Measurements from ENCODE around the gene PKD2L2. TPM values are rescaled to one million over a fixed set of nuclear protein-coding genes. Genes with fewer than 3 reads are reported as not detected.
A peak's percentile ranks its signal among the peaks of the same experiment; 100 is the strongest.

PKD2L2 gene
- total and polyA plus RNA-seq, 10 of the 15 experiments (the other 5 are each of a cell fraction or from before 2014, with no cell fraction given): 0.11 to 0.86 (median 0.26) TPM; not detected in 4

GRCh38 chr5:137858223-137858916 is 30.9 kb upstream of the PKD2L2 start:
- intact Hi-C loops (cut with micrococcal nuclease; ENCODE audit: unreplicated experiment) (no loop called here), in situ Hi-C loops (cut with MboI) (no loop called here)
- RAD21 ChIA-PET (ENCODE audit: unreplicated experiment): interaction anchor here (1.1 to 3.4 kb wide), 5 partner anchors 11 to 128 kb away, joined by 3 to 28 read pairs (median 4); partner anchors contain the start of gene PKD2L2
- FAIRE-seq (no peak), ATAC-seq (peak; percentile 91), DNase-seq (ENCODE audit: low read depth, low spot score) (peak; percentile 58)
- Histone ChIP-seq H3K9me3 (replicated peaks; ENCODE audit: control insufficient read depth, insufficient read depth, low read length) (peaks cover 7% of the 10 kb centered on the region), H3K4me1 (ENCODE audit: control insufficient read depth, insufficient read depth, low read length) (peaks cover 29% of the 10 kb centered on the region), H3K79me2 (ENCODE audit: control insufficient read depth, insufficient read depth, low read length) (no peaks in the 10 kb centered on the region), H3K27me3 (replicated peaks in 1 of 2; ENCODE audit: control insufficient read depth in 2 of 2, insufficient read depth in 2 of 2, low read length in 1 of 2) (no peaks in the 10 kb centered on the region), H3K9ac (ENCODE audit: control insufficient read depth, insufficient read depth, low read length) (no peak overlapping the region), H2AFZ (ENCODE audit: control insufficient read depth, low read depth, low read length) (no peak overlapping the region; the same call in 1 of the 2 replicates), H3K27ac (ENCODE audit: control insufficient read depth, insufficient read depth) (peak overlapping the region; percentile 11), H3K4me2 (ENCODE audit: control insufficient read depth, insufficient read depth) (peak overlapping the region; percentile 34), H3K4me3 (no peak overlapping the region), H4K20me1 (ENCODE audit: control insufficient read depth, insufficient read depth) (no peaks in the 10 kb centered on the region), H3K36me3 (ENCODE audit: control insufficient read depth in 2 of 2, insufficient read depth in 2 of 2, low read length in 1 of 2) (no peaks in the 10 kb centered on the region)
- POLR2A ChIA-PET: interaction anchor here (0.7 to 3.5 kb wide), 2 partner anchors 29 to 172 kb away, joined by 4 to 26 read pairs; partner anchors contain the start of gene PKD2L2
- 12% methylated on average over 3 of the region's 3 CpGs for WGBS (ENCODE audit: insufficient coverage, insufficient replicate concordance, low lambda C conversion rate, missing lambda C conversion rate)
- no TSS peak for BruUV-seq (replicated peaks)
- SMC1A ChIA-PET (ENCODE audit: uncharacterized antibody, unreplicated experiment): interaction anchor here (0.7 to 3.9 kb wide), 7 partner anchors 10 to 45 kb away, joined by 3 to 25 read pairs (median 4); partner anchors contain the start of gene PKD2L2
- CTCF ChIA-PET: interaction anchor here (0.5 to 1.8 kb wide), 6 partner anchors 10 to 173 kb away, joined by 3 to 12 read pairs (median 4); partner anchors contain the start of gene PKD2L2
- TF ChIP-seq WRNIP1 (IDR thresholded peaks at IDR 0.05; ENCODE audit: borderline replicate concordance, low read depth, low read length): no peak
- peak; percentile 91 for TF ChIP-seq NFIC (IDR thresholded peaks at IDR 0.05; ENCODE audit: low read depth, low read length)
- TF ChIP-seq IKZF2 (IDR thresholded peaks at IDR 0.05): peak; percentile 53 to 57; a peak in 2 of 4 replicates
- TF ChIP-seq BCL11A (IDR thresholded peaks at IDR 0.05; ENCODE audit: low read depth, low read length): peak; percentile 60
- TF ChIP-seq JUNB (IDR thresholded peaks at IDR 0.05): peak; percentile 45
- no peak for TF ChIP-seq GABPA (IDR thresholded peaks at IDR 0.05; ENCODE audit: low read depth)
- peak; percentile 53; the same call in 1 of the 2 replicates for TF ChIP-seq MTA2 (IDR thresholded peaks at IDR 0.05; ENCODE audit: low read depth)
- TF ChIP-seq SMC3 (IDR thresholded peaks at IDR 0.05; ENCODE audit: borderline replicate concordance, low read length): no peak
- no peak for TF ChIP-seq IRF3 (IDR thresholded peaks at IDR 0.05)
- TF ChIP-seq MAX (IDR thresholded peaks at IDR 0.05; ENCODE audit: low read depth, low read length): no peak
- TF ChIP-seq CBX3 (IDR thresholded peaks at IDR 0.05; ENCODE audit: borderline replicate concordance, low read depth): no peak
- no peak for TF ChIP-seq TCF3 (IDR thresholded peaks at IDR 0.05; ENCODE audit: borderline replicate concordance, insufficient read depth, low read depth, low read length)
- TF ChIP-seq, protein P1, sequence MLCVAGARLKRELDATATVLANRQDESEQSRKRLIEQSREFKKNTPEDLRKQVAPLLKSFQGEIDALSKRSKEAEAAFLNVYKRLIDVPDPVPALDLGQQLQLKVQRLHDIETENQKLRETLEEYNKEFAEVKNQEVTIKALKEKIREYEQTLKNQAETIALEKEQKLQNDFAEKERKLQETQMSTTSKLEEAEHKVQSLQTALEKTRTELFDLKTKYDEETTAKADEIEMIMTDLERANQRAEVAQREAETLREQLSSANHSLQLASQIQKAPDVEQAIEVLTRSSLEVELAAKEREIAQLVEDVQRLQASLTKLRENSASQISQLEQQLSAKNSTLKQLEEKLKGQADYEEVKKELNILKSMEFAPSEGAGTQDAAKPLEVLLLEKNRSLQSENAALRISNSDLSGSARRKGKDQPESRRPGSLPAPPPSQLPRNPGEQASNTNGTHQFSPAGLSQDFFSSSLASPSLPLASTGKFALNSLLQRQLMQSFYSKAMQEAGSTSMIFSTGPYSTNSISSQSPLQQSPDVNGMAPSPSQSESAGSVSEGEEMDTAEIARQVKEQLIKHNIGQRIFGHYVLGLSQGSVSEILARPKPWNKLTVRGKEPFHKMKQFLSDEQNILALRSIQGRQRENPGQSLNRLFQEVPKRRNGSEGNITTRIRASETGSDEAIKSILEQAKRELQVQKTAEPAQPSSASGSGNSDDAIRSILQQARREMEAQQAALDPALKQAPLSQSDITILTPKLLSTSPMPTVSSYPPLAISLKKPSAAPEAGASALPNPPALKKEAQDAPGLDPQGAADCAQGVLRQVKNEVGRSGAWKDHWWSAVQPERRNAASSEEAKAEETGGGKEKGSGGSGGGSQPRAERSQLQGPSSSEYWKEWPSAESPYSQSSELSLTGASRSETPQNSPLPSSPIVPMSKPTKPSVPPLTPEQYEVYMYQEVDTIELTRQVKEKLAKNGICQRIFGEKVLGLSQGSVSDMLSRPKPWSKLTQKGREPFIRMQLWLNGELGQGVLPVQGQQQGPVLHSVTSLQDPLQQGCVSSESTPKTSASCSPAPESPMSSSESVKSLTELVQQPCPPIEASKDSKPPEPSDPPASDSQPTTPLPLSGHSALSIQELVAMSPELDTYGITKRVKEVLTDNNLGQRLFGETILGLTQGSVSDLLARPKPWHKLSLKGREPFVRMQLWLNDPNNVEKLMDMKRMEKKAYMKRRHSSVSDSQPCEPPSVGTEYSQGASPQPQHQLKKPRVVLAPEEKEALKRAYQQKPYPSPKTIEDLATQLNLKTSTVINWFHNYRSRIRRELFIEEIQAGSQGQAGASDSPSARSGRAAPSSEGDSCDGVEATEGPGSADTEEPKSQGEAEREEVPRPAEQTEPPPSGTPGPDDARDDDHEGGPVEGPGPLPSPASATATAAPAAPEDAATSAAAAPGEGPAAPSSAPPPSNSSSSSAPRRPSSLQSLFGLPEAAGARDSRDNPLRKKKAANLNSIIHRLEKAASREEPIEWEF (IDR thresholded peaks at IDR 0.05; ENCODE audit: insufficient replicate concordance, low read depth, low read length): no peak
- TF ChIP-seq CREM (IDR thresholded peaks at IDR 0.05; ENCODE audit: low read depth): peak; percentile 48; the same call in 1 of the 2 replicates
- TF ChIP-seq CHD4 (IDR thresholded peaks at IDR 0.05): no peak
- TF ChIP-seq, protein P2, sequence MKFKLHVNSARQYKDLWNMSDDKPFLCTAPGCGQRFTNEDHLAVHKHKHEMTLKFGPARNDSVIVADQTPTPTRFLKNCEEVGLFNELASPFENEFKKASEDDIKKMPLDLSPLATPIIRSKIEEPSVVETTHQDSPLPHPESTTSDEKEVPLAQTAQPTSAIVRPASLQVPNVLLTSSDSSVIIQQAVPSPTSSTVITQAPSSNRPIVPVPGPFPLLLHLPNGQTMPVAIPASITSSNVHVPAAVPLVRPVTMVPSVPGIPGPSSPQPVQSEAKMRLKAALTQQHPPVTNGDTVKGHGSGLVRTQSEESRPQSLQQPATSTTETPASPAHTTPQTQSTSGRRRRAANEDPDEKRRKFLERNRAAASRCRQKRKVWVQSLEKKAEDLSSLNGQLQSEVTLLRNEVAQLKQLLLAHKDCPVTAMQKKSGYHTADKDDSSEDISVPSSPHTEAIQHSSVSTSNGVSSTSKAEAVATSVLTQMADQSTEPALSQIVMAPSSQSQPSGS (IDR thresholded peaks at IDR 0.05; ENCODE audit: low read length): peak; percentile 68; the same call in 1 of the 2 replicates
- TF ChIP-seq SREBF1 (IDR thresholded peaks at IDR 0.05; ENCODE audit: low read length): no peak
